BE2C (cell line): ENCODE measurements around the gene FRMD4B.
"Not testable (repeated sequence)": the region's sequence is repeated elsewhere in the genome, so short reads cannot be mapped to it uniquely, and the experiment has no call there.

Experiments
- DNase-seq: peaks from one replicate; pipeline ENCODE4 v3.0.0-alpha.2; 2020
- H3K27me3 ChIP-seq: fragments of 250-450 bp; sonication (Bioruptor Pico); 2 replicates; pipeline ENCODE4 v1.5.1; 2020; ENCODE audit warnings: mild to moderate bottlenecking
- H3K36me3 ChIP-seq: fragments of 250-450 bp; sonication (Bioruptor Pico); 2 replicates; pipeline ENCODE4 v1.5.1; 2020; ENCODE audit warnings: mild to moderate bottlenecking
- H3K4me1 ChIP-seq: fragments of 250-450 bp; sonication (Bioruptor Pico); 2 replicates; pipeline ENCODE4 v1.5.1; 2020
- H3K4me3 ChIP-seq: 2 replicates; pipeline ENCODE4 v1.5.1; 2011; ENCODE audit warnings: low read depth, low read length
- H3K9me3 ChIP-seq: fragments of 250-450 bp; sonication (Bioruptor Pico); 2 replicates; pipeline ENCODE4 v1.5.1; 2020
- TF ChIP-seq, protein P1 (sequence below): IDR thresholded peaks from 2 replicates; pipeline ENCODE4 v1.5.1; 2012; ENCODE audit warnings: mild to moderate bottlenecking, low read depth, low read length

The FRMD4B gene

GRCh38 chr3:69276884-69277283 is 109.0 kb downstream of the FRMD4B start:
- Histone ChIP-seq H3K27me3 (no peaks in the 10 kb centered on the region), H3K9me3 (no peaks in the 10 kb centered on the region), H3K4me1 (no peaks in the 10 kb centered on the region), H3K4me3 (no peak overlapping the region), H3K36me3 (no peaks in the 10 kb centered on the region)
- TF ChIP-seq, protein P1, sequence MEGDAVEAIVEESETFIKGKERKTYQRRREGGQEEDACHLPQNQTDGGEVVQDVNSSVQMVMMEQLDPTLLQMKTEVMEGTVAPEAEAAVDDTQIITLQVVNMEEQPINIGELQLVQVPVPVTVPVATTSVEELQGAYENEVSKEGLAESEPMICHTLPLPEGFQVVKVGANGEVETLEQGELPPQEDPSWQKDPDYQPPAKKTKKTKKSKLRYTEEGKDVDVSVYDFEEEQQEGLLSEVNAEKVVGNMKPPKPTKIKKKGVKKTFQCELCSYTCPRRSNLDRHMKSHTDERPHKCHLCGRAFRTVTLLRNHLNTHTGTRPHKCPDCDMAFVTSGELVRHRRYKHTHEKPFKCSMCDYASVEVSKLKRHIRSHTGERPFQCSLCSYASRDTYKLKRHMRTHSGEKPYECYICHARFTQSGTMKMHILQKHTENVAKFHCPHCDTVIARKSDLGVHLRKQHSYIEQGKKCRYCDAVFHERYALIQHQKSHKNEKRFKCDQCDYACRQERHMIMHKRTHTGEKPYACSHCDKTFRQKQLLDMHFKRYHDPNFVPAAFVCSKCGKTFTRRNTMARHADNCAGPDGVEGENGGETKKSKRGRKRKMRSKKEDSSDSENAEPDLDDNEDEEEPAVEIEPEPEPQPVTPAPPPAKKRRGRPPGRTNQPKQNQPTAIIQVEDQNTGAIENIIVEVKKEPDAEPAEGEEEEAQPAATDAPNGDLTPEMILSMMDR, result no peak
- DNase-seq, result no peak

DNA sequence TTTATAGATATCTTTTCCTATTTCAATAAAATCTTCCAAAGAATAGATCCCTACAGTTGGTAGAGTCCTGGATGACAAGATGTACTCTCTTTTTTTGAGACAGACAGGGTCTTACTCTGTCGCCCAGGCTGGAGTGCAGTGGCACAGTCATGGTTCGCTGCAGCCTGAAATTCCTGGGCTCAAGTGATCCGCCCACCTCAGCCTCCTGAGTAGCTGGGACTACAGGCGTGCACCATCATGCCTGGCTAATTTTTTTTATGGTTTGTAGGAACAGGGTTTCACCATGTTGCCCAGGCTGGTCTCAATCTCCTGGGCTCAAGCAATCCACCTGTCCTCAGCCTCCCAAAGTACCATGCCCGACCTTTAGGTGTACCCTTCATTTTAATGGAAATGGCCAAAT is 109.7 kb downstream of the FRMD4B start:
- H3K4me1 ChIP-seq, DNase-seq, H3K4me3 ChIP-seq, H3K27me3 ChIP-seq, H3K36me3 ChIP-seq, H3K9me3 ChIP-seq: not testable (repeated sequence)

- TF ChIP-seq, protein P1, result no peak
- no peaks in the 10 kb centered on the region for H3K36me3 ChIP-seq
These were observed 112.0 kb downstream of the FRMD4B start for GRCh38 chr3:69273896-69274295.

DNA sequence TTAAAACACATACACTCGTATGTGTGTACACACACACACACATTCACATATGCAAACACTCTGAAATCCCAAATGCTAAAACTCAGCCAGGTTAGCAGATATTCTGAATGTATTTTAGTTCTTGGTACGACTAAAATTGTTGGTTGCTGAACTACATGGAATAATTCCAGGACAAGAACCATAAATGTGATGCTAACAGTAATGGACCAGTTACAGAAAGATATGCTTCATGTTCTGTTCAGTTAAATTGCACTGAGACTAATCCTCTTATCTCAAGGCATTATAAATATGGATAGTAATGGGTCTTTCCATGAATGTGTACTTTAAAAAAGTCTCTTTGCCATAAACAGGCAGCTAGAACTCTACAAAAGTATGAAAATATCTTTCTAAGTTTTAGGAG is 113.3 kb downstream of the FRMD4B start:
- TF ChIP-seq, protein P1, result no peak
- H3K36me3 ChIP-seq, result no peaks in the 10 kb centered on the region
- no peak for DNase-seq

More at GRCh38 chr3:69273896-69274295, 112.0 kb downstream of the FRMD4B start:
- no peaks in the 10 kb centered on the region for H3K9me3 ChIP-seq
- H3K4me3 ChIP-seq, result no peak overlapping the region
- H3K4me1 ChIP-seq, result no peaks in the 10 kb centered on the region
- no peaks in the 10 kb centered on the region for H3K27me3 ChIP-seq
- no peak for DNase-seq

DNA sequence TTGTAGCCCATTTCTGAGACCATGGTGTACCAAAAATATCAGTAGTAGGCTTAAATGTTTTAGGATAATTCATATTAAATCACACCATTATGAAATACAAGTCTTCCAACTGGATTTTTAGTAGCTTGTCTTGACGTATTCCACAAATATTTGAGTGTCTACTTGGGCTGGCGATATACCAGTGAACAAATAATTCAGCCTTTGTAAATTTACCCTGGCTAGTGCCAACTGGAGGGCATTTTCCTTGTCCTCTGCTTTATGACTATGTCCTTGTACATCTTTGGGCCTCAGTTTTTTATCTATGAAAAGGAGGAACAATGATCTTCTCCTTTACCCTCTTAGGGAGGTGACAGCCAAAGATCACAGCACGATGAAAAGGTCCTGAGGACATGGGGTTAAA is 114.8 kb downstream of the FRMD4B start:
- no peaks in the 10 kb centered on the region for H3K4me1 ChIP-seq
- TF ChIP-seq, protein P1, result no peak
- H3K27me3 ChIP-seq, result no peaks in the 10 kb centered on the region
- DNase-seq, result no peak
- H3K36me3 ChIP-seq, result no peaks in the 10 kb centered on the region
- H3K9me3 ChIP-seq, result no peaks in the 10 kb centered on the region
- no peak overlapping the region for H3K4me3 ChIP-seq

More for the DNA sequence above, 113.3 kb downstream of the FRMD4B start:
- no peaks in the 10 kb centered on the region for H3K9me3 ChIP-seq
- H3K27me3 ChIP-seq, result no peaks in the 10 kb centered on the region
- no peaks in the 10 kb centered on the region for H3K4me1 ChIP-seq
- no peak overlapping the region for H3K4me3 ChIP-seq

DNA sequence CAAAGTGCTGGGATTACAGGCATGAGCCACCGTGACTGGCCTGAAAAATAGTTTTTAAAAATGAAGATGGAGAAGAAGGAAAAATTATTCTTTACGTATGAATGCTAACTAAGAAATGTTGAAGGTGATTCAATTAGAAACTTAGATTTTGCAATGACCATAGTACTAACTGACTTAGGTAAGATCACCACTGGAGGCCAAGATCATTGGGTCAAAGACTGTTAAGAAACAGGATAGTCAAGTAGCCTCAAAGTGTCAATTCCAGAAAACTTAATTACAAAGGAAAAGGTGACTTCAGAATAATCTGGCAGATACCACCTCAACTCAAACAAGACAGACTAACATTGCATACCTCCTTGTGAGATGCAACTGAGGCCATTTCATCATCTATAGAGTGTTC is 119.3 kb downstream of the FRMD4B start:
- TF ChIP-seq, protein P1, result no peak
- Histone ChIP-seq H3K4me1 (no peaks in the 10 kb centered on the region), H3K4me3 (no peak overlapping the region), H3K27me3 (no peaks in the 10 kb centered on the region), H3K9me3 (no peaks in the 10 kb centered on the region), H3K36me3 (no peaks in the 10 kb centered on the region)
- no peak for DNase-seq

DNA sequence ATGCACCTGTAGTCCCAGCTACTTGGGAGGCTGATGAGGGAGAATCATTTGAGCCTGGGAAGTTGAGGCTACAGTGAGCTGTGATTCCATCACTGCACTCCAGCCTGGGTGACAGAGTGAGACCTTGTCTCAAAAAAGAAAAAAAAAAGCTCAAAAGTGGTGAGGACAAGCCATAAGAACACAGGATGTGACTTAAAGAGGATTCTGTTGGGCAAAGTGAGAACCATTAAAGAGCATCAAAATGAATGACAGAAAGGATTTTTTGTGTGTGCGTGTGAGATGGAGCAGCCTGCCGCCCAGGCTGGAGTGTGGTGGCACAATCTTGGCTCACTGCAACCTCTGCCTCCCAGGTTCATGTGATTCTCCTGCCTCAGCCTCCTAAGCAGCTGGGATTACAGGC is 119.8 kb downstream of the FRMD4B start:
- not testable (repeated sequence) for DNase-seq, H3K9me3 ChIP-seq, H3K4me1 ChIP-seq, H3K27me3 ChIP-seq, H3K4me3 ChIP-seq, H3K36me3 ChIP-seq

DNA sequence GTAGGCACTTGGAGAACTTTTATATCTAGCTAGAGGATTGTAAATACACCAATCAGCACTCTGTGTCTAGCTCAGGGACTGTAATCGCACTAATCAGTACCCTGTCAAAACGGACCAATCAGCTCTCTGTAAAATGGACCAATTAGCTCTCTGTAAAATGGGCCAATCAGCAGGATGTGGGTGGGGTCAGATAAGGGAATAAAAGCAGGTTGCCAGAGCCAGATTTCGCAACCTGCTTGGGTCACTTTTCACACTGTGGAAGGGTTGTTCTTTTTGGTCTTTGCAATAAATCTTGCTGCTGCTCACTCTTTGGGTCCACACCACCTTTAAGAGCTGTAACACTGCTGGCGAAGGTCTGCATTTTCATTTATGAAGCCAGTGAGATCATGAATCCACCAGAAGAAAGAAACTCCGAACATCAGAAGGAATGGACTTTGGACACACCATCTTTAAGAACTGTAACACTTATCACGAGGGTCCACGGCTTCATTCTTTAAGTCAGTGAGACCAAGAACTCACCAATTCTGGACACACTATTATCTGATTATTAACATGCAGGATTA is 125.0 kb downstream of the FRMD4B start:
- H3K4me3 ChIP-seq, H3K27me3 ChIP-seq, H3K36me3 ChIP-seq, H3K4me1 ChIP-seq, DNase-seq, H3K9me3 ChIP-seq: not testable (repeated sequence)
